Keratinocyte (primary cell): Measurements from ENCODE around the gene CTTNBP2. TPM values are rescaled to one million over a fixed set of nuclear protein-coding genes. Genes with fewer than 3 reads are reported as not detected.

Source experiments
- DNase-seq: peaks from one replicate; pipeline ENCODE4 v3.0.0-alpha.2; 2011; ENCODE audit warnings: low read depth, missing footprints, low spot score
- FAIRE-seq: peaks from 2 replicates; lab custom pipeline; 2011; peaks lifted over from hg19 to GRCh38; lab: Jason Lieb, UNC
- H2AFZ ChIP-seq: 2 replicates; pipeline ENCODE4 v1.6.0; 2012; ENCODE audit warnings: low read length, control low read depth, inconsistent platforms; ENCODE audit not compliant: control insufficient read depth
- H3K27ac ChIP-seq: 2 replicates; pipeline ENCODE4 v1.5.1; 2011; ENCODE audit warnings: low read length; ENCODE audit not compliant: control insufficient read depth, insufficient read depth
- H3K27me3 ChIP-seq: 3 replicates; pipeline ENCODE4 v1.6.0; 2011; ENCODE audit warnings: low read length; ENCODE audit not compliant: control insufficient read depth, insufficient read depth; ENCODE audit errors: extremely low read depth
- H3K36me3 ChIP-seq, 2 experiments: 2 replicates in 1 of 2; 3 replicates in 1 of 2; pipeline ENCODE4 v1.5.1; 2011; ENCODE audit warnings: low read length in 2 of 2, mild to moderate bottlenecking in 1 of 2; ENCODE audit not compliant: control insufficient read depth in 2 of 2, insufficient read depth in 2 of 2; ENCODE audit errors: extremely low read depth in 1 of 2
- H3K4me1 ChIP-seq: 3 replicates; pipeline ENCODE4 v1.5.1; 2011; ENCODE audit warnings: low read length; ENCODE audit not compliant: control insufficient read depth, insufficient read depth; ENCODE audit errors: extremely low read depth
- H3K4me2 ChIP-seq: 3 replicates; pipeline ENCODE4 v1.6.0; 2011; ENCODE audit warnings: low read depth, low read length; ENCODE audit not compliant: control insufficient read depth, insufficient read depth; ENCODE audit errors: extremely low read depth
- H3K4me3 ChIP-seq, 3 experiments: fragments of 200-600 bp in 1 of 3; sonication (generic) in 1 of 3; 2 replicates in 2 of 3; 3 replicates in 1 of 3; pipeline ENCODE4 v1.5.1; 2011 to 2016; ENCODE audit warnings: low read length in 3 of 3, mild to moderate bottlenecking in 3 of 3, control low read depth in 2 of 3, inconsistent platforms in 1 of 3, low read depth in 1 of 3, mixed read lengths in 1 of 3, mixed run types in 1 of 3, moderate library complexity in 1 of 3; ENCODE audit not compliant: control insufficient read depth in 2 of 3, insufficient read depth in 2 of 3; ENCODE audit errors: extremely low read depth in 1 of 3
- H3K79me2 ChIP-seq: 2 replicates; pipeline ENCODE4 v1.6.0; 2012; ENCODE audit warnings: low read length; ENCODE audit not compliant: control insufficient read depth, insufficient read depth
- H3K9ac ChIP-seq: 3 replicates; pipeline ENCODE4 v1.6.0; 2011; ENCODE audit warnings: low read length; ENCODE audit not compliant: control insufficient read depth, insufficient read depth; ENCODE audit errors: extremely low read depth
- H3K9me1 ChIP-seq: 3 replicates; pipeline ENCODE4 v1.6.0; 2011; ENCODE audit warnings: low read length; ENCODE audit not compliant: control insufficient read depth, insufficient read depth; ENCODE audit errors: extremely low read depth
- H3K9me3 ChIP-seq: 2 replicates; pipeline ENCODE4 v1.5.1; 2012; ENCODE audit warnings: low read depth, low read length; ENCODE audit not compliant: control insufficient read depth
- H4K20me1 ChIP-seq: 3 replicates; pipeline ENCODE4 v1.6.0; 2011; ENCODE audit warnings: low read length; ENCODE audit not compliant: control insufficient read depth, insufficient read depth; ENCODE audit errors: extremely low read depth
- EZH2 ChIP-seq: IDR thresholded peaks from one replicate; pipeline ENCODE4 v1.6.1; 2012; ENCODE audit warnings: inconsistent platforms, mild to moderate bottlenecking, low read length, moderate library complexity
- dilution Hi-C: fragments of 300-500 bp; cut with MboI; formaldehyde crosslinking; loops from one replicate; pipeline ENCODE4 v1.7.0; 2020; ENCODE audit warnings: low sequenced_read_pairs; ENCODE audit not compliant: extremely low pct_ligation_motif_present
- polyA plus RNA-seq, 5 experiments: library from polyadenylated mRNA; depleted of rRNA in 3 of 5; stranded (reverse) in 3 of 5; stranded (forward) in 1 of 5; unstranded in 1 of 5; fragments of >200 nt; gene quantifications; 1 replicate in 1 of 5; 2 replicates in 3 of 5; 3 replicates in 1 of 5; pipeline versions ENCODE4 v1.2.1 to v1.2.3, GENCODE V29; 2011 to 2012; ENCODE audit warnings: missing spikeins in 2 of 5, low read depth in 1 of 5, low replicate concordance in 1 of 5
- TF ChIP-seq, protein P1 (sequence below), 3 experiments: IDR thresholded peaks in 1 of 3; conservative IDR thresholded peaks in 1 of 3; optimal IDR thresholded peaks in 1 of 3; 2 replicates in 2 of 3; 3 replicates in 1 of 3; pipeline versions ENCODE3 to v1.5.1; 2011; ENCODE audit warnings: low read length in 3 of 3, mild to moderate bottlenecking in 3 of 3, moderate library complexity in 2 of 3, control low read depth in 1 of 3, inconsistent platforms in 1 of 3; ENCODE audit not compliant: insufficient read depth in 2 of 3; ENCODE audit errors: extremely low read depth in 1 of 3

CTTNBP2 gene
- polyA plus RNA-seq, 1 donor (not counting 4 experiments of a cell fraction or from before 2014, with no cell fraction given) = 0.55 TPM

DNA sequence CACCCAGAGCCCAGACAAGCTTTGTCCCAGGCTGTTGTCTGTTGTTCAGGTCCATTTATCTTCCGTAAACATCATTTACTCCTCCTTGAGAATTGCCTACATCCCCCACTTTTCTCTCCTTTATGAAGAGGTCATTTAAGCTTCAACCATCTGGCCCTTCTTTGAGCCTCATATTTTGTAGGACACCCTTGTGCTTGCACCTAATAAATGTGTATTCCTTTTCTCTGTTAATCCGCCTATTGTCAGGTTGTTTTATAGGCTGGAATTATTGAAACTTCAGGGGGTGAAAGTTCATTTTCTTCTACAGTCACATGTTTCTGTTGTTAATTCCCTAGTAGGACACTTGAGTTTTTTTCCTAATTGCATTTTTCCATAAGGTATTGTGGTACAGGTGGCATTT, 19.6 kb upstream of the CTTNBP2 start:
- Histone ChIP-seq H3K9ac (no peak overlapping the region), H3K4me2 (no peak overlapping the region), H3K79me2 (no peaks in the 10 kb centered on the region), H3K27ac (no peak overlapping the region), H3K27me3 (no peaks in the 10 kb centered on the region), H3K4me3 (no peak overlapping the region), H3K9me3 (no peaks in the 10 kb centered on the region), H3K9me1 (no peaks in the 10 kb centered on the region), H2AFZ (no peak overlapping the region), H4K20me1 (no peaks in the 10 kb centered on the region), H3K4me1 (no peaks in the 10 kb centered on the region), H3K36me3 (no peaks in the 10 kb centered on the region)
- no peak for FAIRE-seq
- DNase-seq = no peak
- TF ChIP-seq, protein P1, sequence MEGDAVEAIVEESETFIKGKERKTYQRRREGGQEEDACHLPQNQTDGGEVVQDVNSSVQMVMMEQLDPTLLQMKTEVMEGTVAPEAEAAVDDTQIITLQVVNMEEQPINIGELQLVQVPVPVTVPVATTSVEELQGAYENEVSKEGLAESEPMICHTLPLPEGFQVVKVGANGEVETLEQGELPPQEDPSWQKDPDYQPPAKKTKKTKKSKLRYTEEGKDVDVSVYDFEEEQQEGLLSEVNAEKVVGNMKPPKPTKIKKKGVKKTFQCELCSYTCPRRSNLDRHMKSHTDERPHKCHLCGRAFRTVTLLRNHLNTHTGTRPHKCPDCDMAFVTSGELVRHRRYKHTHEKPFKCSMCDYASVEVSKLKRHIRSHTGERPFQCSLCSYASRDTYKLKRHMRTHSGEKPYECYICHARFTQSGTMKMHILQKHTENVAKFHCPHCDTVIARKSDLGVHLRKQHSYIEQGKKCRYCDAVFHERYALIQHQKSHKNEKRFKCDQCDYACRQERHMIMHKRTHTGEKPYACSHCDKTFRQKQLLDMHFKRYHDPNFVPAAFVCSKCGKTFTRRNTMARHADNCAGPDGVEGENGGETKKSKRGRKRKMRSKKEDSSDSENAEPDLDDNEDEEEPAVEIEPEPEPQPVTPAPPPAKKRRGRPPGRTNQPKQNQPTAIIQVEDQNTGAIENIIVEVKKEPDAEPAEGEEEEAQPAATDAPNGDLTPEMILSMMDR (optimal IDR thresholded peaks at IDR 0.05 in 1 of 3, IDR thresholded peaks at IDR 0.05 in 1 of 3, conservative IDR thresholded peaks at IDR 0.05 in 1 of 3; ENCODE audit: extremely low read depth in 1 of 3, insufficient read depth in 2 of 3, low read length in 3 of 3) = no peak
- dilution Hi-C loops = no loop called here

DNA sequence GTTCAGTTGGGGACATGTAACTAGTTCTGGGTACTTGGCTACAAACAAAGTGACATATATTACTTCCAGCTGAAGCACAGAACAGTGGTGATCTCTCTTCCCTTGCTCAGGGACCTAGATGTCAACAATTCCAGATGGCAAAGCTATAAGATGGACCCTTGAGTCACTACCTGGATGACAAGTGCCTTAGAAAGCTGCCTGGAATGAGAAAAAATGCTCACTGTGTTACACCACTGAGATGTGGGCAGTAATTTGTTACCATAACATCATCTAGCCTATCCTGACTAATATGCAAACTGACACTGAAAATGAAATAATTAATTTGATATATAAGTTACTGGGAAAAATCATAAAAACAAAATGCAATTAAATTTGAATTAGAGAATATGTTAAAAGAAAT, 16.4 kb upstream of the CTTNBP2 start:
- Histone ChIP-seq H3K9ac (no peak overlapping the region), H3K4me3 (no peak overlapping the region), H3K9me3 (no peaks in the 10 kb centered on the region), H2AFZ (no peak overlapping the region), H3K27ac (no peak overlapping the region), H3K9me1 (no peaks in the 10 kb centered on the region), H3K36me3 (no peaks in the 10 kb centered on the region), H3K4me1 (no peaks in the 10 kb centered on the region), H3K79me2 (no peaks in the 10 kb centered on the region), H3K4me2 (no peak overlapping the region), H4K20me1 (no peaks in the 10 kb centered on the region), H3K27me3 (no peaks in the 10 kb centered on the region)
- dilution Hi-C loops = no loop called here
- TF ChIP-seq, protein P1 (optimal IDR thresholded peaks at IDR 0.05 in 1 of 3, IDR thresholded peaks at IDR 0.05 in 1 of 3, conservative IDR thresholded peaks at IDR 0.05 in 1 of 3; ENCODE audit: extremely low read depth in 1 of 3, insufficient read depth in 2 of 3, low read length in 3 of 3) = no peak
- TF ChIP-seq EZH2 = no peak
- DNase-seq (no peak), FAIRE-seq (no peak)
